ENCODE results near the gene PIK3C3. TPM values are rescaled to one million over a fixed set of nuclear protein-coding genes. Genes with fewer than 3 reads are reported as not detected.

Gene PIK3C3
- total and polyA plus RNA-seq, 2 of the 8 experiments (the other 6 are each of a cell fraction or from before 2014, with no cell fraction given), result 15.3 to 47.4 TPM

DNA sequence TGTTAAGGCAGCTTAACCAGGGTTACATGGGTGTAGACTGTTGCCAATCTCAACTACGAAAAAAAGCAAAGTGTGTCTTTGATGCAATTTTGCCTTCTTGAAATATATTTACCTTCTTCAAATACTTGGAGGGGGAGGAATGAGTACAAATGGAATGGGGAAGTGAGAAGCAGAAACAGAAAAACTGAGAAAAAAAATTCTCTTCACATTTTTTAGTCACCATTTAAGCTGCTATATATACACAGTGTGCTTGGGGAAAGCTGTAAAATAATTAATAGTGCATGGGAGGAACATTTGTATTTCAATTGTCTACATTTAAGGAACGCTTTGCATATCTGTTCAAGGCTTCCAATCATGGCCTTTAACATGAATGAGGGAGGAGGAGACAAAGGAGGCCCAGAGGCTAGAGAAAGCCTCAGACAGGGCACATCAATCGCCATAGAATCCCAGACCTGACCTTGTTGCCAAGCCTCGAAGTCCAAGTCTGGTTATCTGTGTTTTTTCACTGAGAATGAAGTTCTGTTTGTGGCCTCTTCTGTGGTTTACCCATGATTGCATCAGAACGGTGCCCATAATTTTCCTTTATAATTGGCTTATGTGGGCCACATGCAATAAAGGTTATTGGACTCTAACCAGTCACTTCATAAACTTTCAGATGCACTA lies 158.6 kb downstream of the PIK3C3 start (continued):
- no peak for TF ChIP-seq CHD7 (IDR thresholded peaks at IDR 0.05; ENCODE audit: insufficient replicate concordance, low read length)
- TF ChIP-seq SP2 (IDR thresholded peaks at IDR 0.05; ENCODE audit: low read length), result no peak
